ENCODE results near the gene IRF7. TPM values are rescaled to one million over a fixed set of nuclear protein-coding genes. Genes with fewer than 3 reads are reported as not detected.
A peak's percentile ranks its signal among the peaks of the same experiment; 100 is the strongest.

Gene IRF7
- total RNA-seq, 3 donors from 2014 or later, result 13.3 to 29.9 (median 27.9) TPM

- TF ChIP-seq CTCF (IDR thresholded peaks at IDR 0.05) (no peak), POLR2AphosphoS5 (IDR thresholded peaks at IDR 0.05) (no peak), POLR2A (IDR thresholded peaks at IDR 0.05) (no peak)
- Histone ChIP-seq H3K36me3 (no peaks in the 10 kb centered on the region), H3K27me3 (no peaks in the 10 kb centered on the region), H3K27ac (no peak overlapping the region), H3K9me3 (no peaks in the 10 kb centered on the region), H3K4me3 (no peak overlapping the region), H3K4me1 (peaks cover 11 to 29% of the 10 kb centered on the region in 2 donors)
- intact Hi-C loops (cut with DNase I; ENCODE audit: low total_unique reads), result no loop called here
- no peak for DNase-seq (ENCODE audit: low spot score in 2 of 2)
Observed at GRCh38 chr11:581752-582151, 34.0 kb downstream of the IRF7 start.

GRCh38 chr11:581342-581741 is 34.4 kb downstream of the IRF7 start:
- no peaks in the 10 kb centered on the region for H3K36me3 ChIP-seq
- H3K27ac ChIP-seq, result no peak overlapping the region
- peaks cover 11 to 29% of the 10 kb centered on the region in 2 donors for H3K4me1 ChIP-seq
- no peaks in the 10 kb centered on the region for H3K9me3 ChIP-seq
- H3K4me3 ChIP-seq, result no peak overlapping the region
- H3K27me3 ChIP-seq, result no peaks in the 10 kb centered on the region
- DNase-seq (ENCODE audit: low spot score in 2 of 2), result no peak
- intact Hi-C loops (cut with DNase I; ENCODE audit: low total_unique reads), result no loop called here
- TF ChIP-seq POLR2A (IDR thresholded peaks at IDR 0.05), result no peak
- TF ChIP-seq CTCF (IDR thresholded peaks at IDR 0.05), result no peak
- no peak for TF ChIP-seq POLR2AphosphoS5 (IDR thresholded peaks at IDR 0.05)

GRCh38 chr11:579830-580601 is 35.7 kb downstream of the IRF7 start:
- H3K27me3 ChIP-seq, result no peaks in the 10 kb centered on the region
- intact Hi-C loops (cut with DNase I; ENCODE audit: low total_unique reads), result no loop called here
- H3K9me3 ChIP-seq, result no peaks in the 10 kb centered on the region
- TF ChIP-seq POLR2A (IDR thresholded peaks at IDR 0.05) (no peak), CTCF (IDR thresholded peaks at IDR 0.05) (no peak), POLR2AphosphoS5 (IDR thresholded peaks at IDR 0.05) (no peak)
- peaks cover 11 to 30% of the 10 kb centered on the region in 2 donors for H3K4me1 ChIP-seq
- no peaks in the 10 kb centered on the region for H3K36me3 ChIP-seq
- no peak overlapping the region for H3K27ac ChIP-seq
- H3K4me3 ChIP-seq, result no peak overlapping the region
- no peak for DNase-seq (ENCODE audit: low spot score in 2 of 2)

DNA sequence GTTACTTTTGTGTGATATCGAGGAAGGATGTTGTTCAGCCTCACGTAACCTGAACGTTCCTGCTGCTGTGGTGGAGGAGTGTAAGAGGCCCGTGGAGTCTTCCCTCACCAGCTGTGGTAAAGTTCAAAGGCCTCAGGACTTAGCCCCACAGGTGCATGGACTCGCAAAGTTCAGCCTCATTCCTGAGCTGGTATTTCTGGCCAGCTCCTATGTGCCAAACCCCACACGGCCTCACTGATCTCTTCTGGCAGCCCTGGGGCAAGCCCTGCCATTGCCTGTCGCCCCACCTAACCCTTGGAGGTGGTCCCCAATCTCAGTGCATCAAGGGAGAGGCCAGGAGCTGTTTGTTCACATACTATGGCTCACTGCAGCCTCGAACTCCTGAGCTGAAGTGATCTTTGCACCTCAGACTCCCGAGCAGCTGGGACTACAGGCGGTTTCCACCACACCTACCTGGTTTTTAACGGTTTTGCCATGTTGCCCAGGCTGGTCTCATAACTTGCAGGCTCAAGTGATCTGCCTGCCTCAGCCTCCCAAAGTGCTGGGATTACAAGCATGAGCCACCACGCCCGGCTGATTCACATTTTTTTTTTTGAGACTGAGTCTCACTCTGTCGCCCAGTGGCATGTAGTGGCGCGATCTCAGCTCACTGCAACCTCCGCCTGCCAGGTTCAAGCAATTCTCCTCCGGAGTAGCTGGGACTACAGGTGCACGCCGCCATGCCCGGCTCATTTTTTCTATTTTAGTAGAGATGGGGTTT is 37.3 kb downstream of the IRF7 start:
- no peaks in the 10 kb centered on the region for H3K9me3 ChIP-seq
- TF ChIP-seq POLR2A (IDR thresholded peaks at IDR 0.05) (no peak), CTCF (IDR thresholded peaks at IDR 0.05) (no peak)
- no peaks in the 10 kb centered on the region for H3K36me3 ChIP-seq
- intact Hi-C loops (cut with DNase I; ENCODE audit: low total_unique reads), result no loop called here
- DNase-seq (ENCODE audit: low spot score in 2 of 2), result no peak
- peak overlapping the region; percentile 86 to 96 (median 91) for H3K4me3 ChIP-seq
- H3K27ac ChIP-seq, result no peak overlapping the region
- H3K4me1 ChIP-seq, result peaks cover 11 to 38% of the 10 kb centered on the region in 2 donors
- H3K27me3 ChIP-seq, result no peaks in the 10 kb centered on the region

DNA sequence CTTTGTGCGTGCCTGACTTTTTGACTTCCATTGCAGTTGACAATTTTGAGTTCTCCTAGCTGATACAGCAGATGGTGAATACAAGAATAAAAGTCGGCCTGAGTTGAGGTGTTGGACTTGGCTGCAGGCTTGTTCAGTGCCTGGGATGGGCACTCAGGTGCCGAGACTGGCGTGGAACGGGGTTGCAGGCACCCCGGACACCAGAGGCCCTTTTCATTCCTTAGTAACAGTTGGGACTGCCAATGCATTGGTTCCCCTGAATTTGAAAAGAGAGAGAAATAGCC is 38.2 kb downstream of the IRF7 start:
- no peaks in the 10 kb centered on the region for H3K27me3 ChIP-seq
- intact Hi-C loops (cut with DNase I; ENCODE audit: low total_unique reads), result no loop called here
- TF ChIP-seq CTCF (IDR thresholded peaks at IDR 0.05), result no peak
- no peak for TF ChIP-seq POLR2A (IDR thresholded peaks at IDR 0.05)
- no peak for TF ChIP-seq POLR2AphosphoS5 (IDR thresholded peaks at IDR 0.05)
- peak overlapping the region; percentile 86 to 96 (median 91) for H3K4me3 ChIP-seq
- peaks cover 11 to 38% of the 10 kb centered on the region in 2 donors for H3K4me1 ChIP-seq
- no peak for DNase-seq (ENCODE audit: low spot score in 2 of 2)
- H3K9me3 ChIP-seq, result no peaks in the 10 kb centered on the region
- H3K27ac ChIP-seq, result no peak overlapping the region
- no peaks in the 10 kb centered on the region for H3K36me3 ChIP-seq

Measured in breast epithelium (tissue), 4 donors.